Tibial nerve (tissue), 4 donors: ENCODE data around the gene TTYH1.

Experiments
- CTCF ChIP-seq, 5 experiments: fragments of 200-600 bp in 3 of 5; fragments of 450-650 bp in 2 of 5; sonication (generic) in 3 of 5; IDR thresholded peaks; one replicate each; pipeline ENCODE4 v1.5.1; 2016 to 2019; ENCODE audit warnings: antibody characterized with exemption in 5 of 5, mild to moderate bottlenecking in 3 of 5, moderate library complexity in 2 of 5
- EP300 ChIP-seq, 2 donors: sonication (generic); formaldehyde crosslinking; IDR thresholded peaks; one replicate each; pipeline ENCODE4 v1.6.1; 2017; ENCODE audit warnings: antibody characterized with exemption in 2 of 2, mild to moderate bottlenecking in 1 of 2
- POLR2A ChIP-seq, 2 donors: fragments of 450-650 bp; IDR thresholded peaks; one replicate each; pipeline ENCODE4 v1.6.1; 2017; ENCODE audit warnings: antibody characterized with exemption in 2 of 2, mild to moderate bottlenecking in 2 of 2, moderate library complexity in 2 of 2

- TF ChIP-seq CTCF (IDR thresholded peaks at IDR 0.05) = no peak
- TF ChIP-seq POLR2A (IDR thresholded peaks at IDR 0.05) = no peak
- no peak for TF ChIP-seq EP300 (IDR thresholded peaks at IDR 0.05)
Observed at GRCh38 chr19:54457773-54458647, 42.7 kb downstream of the TTYH1 start.
